Neural cell (in vitro differentiated cells): Measurements from ENCODE around the gene RCL1. TPM values are rescaled to one million over a fixed set of nuclear protein-coding genes. Genes with fewer than 3 reads are reported as not detected.

Source experiments
- H2AFZ ChIP-seq: fragments of 200-600, 300-800 bp; sonication (generic), shearing (Covaris generic); 2 replicates; pipeline ENCODE4 v1.6.0; 2014; ENCODE audit warnings: low read depth, mild to moderate bottlenecking, antibody characterized with exemption, low read length, moderate library complexity
- H3F3A ChIP-seq: fragments of 200-600 bp; shearing (Covaris generic); 2 replicates; pipeline ENCODE4 v1.6.1; 2016; ENCODE audit warnings: mild to moderate bottlenecking, moderate library complexity, mixed read lengths, antibody characterized with exemption, low read length; ENCODE audit not compliant: insufficient read depth, poor library complexity, severe bottlenecking
- H3K27ac ChIP-seq: fragments of 200-600, 300-800 bp; sonication (generic), shearing (Covaris generic); 2 replicates; pipeline ENCODE4 v1.5.1; 2014; ENCODE audit warnings: mild to moderate bottlenecking, low read length, moderate library complexity
- H3K27me3 ChIP-seq: fragments of 300-800, 200-600 bp; sonication (generic), shearing (Covaris generic); 2 replicates; pipeline ENCODE4 v1.6.0; 2014; ENCODE audit warnings: mild to moderate bottlenecking, low read depth, low read length, moderate library complexity; ENCODE audit not compliant: insufficient read depth
- H3K36me3 ChIP-seq: fragments of 300-800, 200-600 bp; sonication (generic), shearing (Covaris generic); 2 replicates; pipeline ENCODE4 v1.5.1; 2014; ENCODE audit warnings: mild to moderate bottlenecking, antibody characterized with exemption, low read length, moderate library complexity; ENCODE audit not compliant: insufficient read depth
- H3K4me2 ChIP-seq: fragments of 300-800, 200-600 bp; sonication (generic), shearing (Covaris generic); 2 replicates; pipeline ENCODE4 v1.6.0; 2014; ENCODE audit warnings: mild to moderate bottlenecking, low read length
- H3K4me3 ChIP-seq: fragments of 300-800, 200-600 bp; sonication (generic), shearing (Covaris generic); 2 replicates; pipeline ENCODE4 v1.5.1; 2014; ENCODE audit warnings: mild to moderate bottlenecking, low read length, moderate library complexity
- H3K79me2 ChIP-seq: fragments of 200-600 bp; shearing (Covaris generic); replicated peaks from 2 replicates; pipeline ENCODE4 v1.6.0; 2014; ENCODE audit warnings: mild to moderate bottlenecking, low read length, moderate library complexity; ENCODE audit not compliant: insufficient read depth
- H3K9ac ChIP-seq: fragments of 300-800, 200-600 bp; sonication (generic), shearing (Covaris generic); 2 replicates; pipeline ENCODE4 v1.6.1; 2016; ENCODE audit warnings: mild to moderate bottlenecking, low read length, mixed read lengths
- H3K9me2 ChIP-seq: fragments of 200-600 bp; shearing (Covaris generic); 2 replicates; pipeline ENCODE4 v1.6.1; 2016; ENCODE audit warnings: mild to moderate bottlenecking, low read length, mixed read lengths; ENCODE audit not compliant: insufficient read depth
- H3K9me3 ChIP-seq: fragments of 200-600, 300-800 bp; sonication (generic), shearing (Covaris generic); 2 replicates; pipeline ENCODE4 v1.6.1; 2016; ENCODE audit warnings: mild to moderate bottlenecking, mixed run types, low read length, moderate library complexity, mixed read lengths
- H4K20me1 ChIP-seq: fragments of 200-600 bp; shearing (Covaris generic); 2 replicates; pipeline ENCODE4 v1.6.1; 2016; ENCODE audit warnings: mild to moderate bottlenecking, mixed run types; ENCODE audit not compliant: insufficient read depth
- CTCF ChIP-seq: fragments of 450-650 bp; IDR thresholded peaks from 2 replicates; pipeline ENCODE4 v1.5.1; 2014; ENCODE audit warnings: antibody characterized with exemption, mild to moderate bottlenecking, moderate library complexity; ENCODE audit not compliant: poor library complexity, severe bottlenecking
- EP300 ChIP-seq: fragments of 450-650 bp; conservative IDR thresholded peaks from 2 replicates; pipeline ENCODE4 v1.6.1; 2014; ENCODE audit warnings: antibody characterized with exemption, mild to moderate bottlenecking, moderate library complexity; ENCODE audit not compliant: poor library complexity, severe bottlenecking
- EZH2 ChIP-seq: fragments of 200-600, 300-800 bp; shearing (Covaris generic), sonication (generic); IDR thresholded peaks from 2 replicates; pipeline ENCODE4 v1.6.1; 2014; ENCODE audit warnings: antibody characterized with exemption, low read length, borderline replicate concordance, mild to moderate bottlenecking; ENCODE audit not compliant: insufficient read depth, poor library complexity, severe bottlenecking
- MXI1 ChIP-seq: fragments of 450-650 bp; conservative IDR thresholded peaks from 2 replicates; pipeline ENCODE4 v1.6.1; 2014; ENCODE audit warnings: antibody characterized with exemption, mild to moderate bottlenecking; ENCODE audit not compliant: poor library complexity, severe bottlenecking
- POLR2AphosphoS5 ChIP-seq: IDR thresholded peaks from 2 replicates; pipeline ENCODE4 v1.6.1; 2012
- RAD21 ChIP-seq: fragments of 450-650 bp; conservative IDR thresholded peaks from 2 replicates; pipeline ENCODE4 v1.6.1; 2014; ENCODE audit warnings: antibody characterized with exemption, mild to moderate bottlenecking, moderate library complexity
- REST ChIP-seq: IDR thresholded peaks from 2 replicates; pipeline ENCODE4 v1.6.1; 2012; ENCODE audit warnings: borderline replicate concordance
- SMC3 ChIP-seq: fragments of 450-650 bp; conservative IDR thresholded peaks from 2 replicates; pipeline ENCODE4 v1.6.1; 2014; ENCODE audit warnings: antibody characterized with exemption, mild to moderate bottlenecking, moderate library complexity; ENCODE audit not compliant: poor library complexity
- TAF1 ChIP-seq: IDR thresholded peaks from 2 replicates; pipeline ENCODE4 v1.6.1; 2012; ENCODE audit warnings: low read depth
- polyA plus RNA-seq: library from polyadenylated mRNA; depleted of rRNA; stranded (reverse); fragments of >200 nt; gene quantifications from 2 replicates; pipeline ENCODE4 v1.2.3, GENCODE V29; 2014

RCL1 gene
- polyA plus RNA-seq, 1 donor from 2014 or later, result 4.2 TPM

GRCh38 chr9:4821133-4821532 is 28.4 kb downstream of the RCL1 start:
- Histone ChIP-seq H3K4me2 (no peak overlapping the region), H3K9me3 (no peaks in the 10 kb centered on the region), H3K36me3 (no peaks in the 10 kb centered on the region), H3K27ac (no peak overlapping the region), H3K9ac (no peak overlapping the region), H3K4me3 (no peak overlapping the region), H3K27me3 (no peaks in the 10 kb centered on the region), H4K20me1 (no peaks in the 10 kb centered on the region), H2AFZ (no peak overlapping the region), H3K9me2 (no peaks in the 10 kb centered on the region), H3F3A (no peaks in the 10 kb centered on the region), H3K79me2 (no peaks in the 10 kb centered on the region)
- TF ChIP-seq SMC3 (no peak), POLR2AphosphoS5 (no peak), TAF1 (no peak), RAD21 (no peak), MXI1 (no peak), REST (no peak), CTCF (no peak), EZH2 (no peak), EP300 (no peak)

GRCh38 chr9:4822057-4822456 is 29.3 kb downstream of the RCL1 start:
- Histone ChIP-seq H3K4me3 (no peak overlapping the region), H3K79me2 (no peaks in the 10 kb centered on the region)

More at GRCh38 chr9:4822057-4822456, 29.3 kb downstream of the RCL1 start:
- Histone ChIP-seq H3K4me2 (no peak overlapping the region), H3K9ac (no peak overlapping the region), H3K36me3 (no peaks in the 10 kb centered on the region), H2AFZ (no peak overlapping the region), H3K27me3 (no peaks in the 10 kb centered on the region), H3K27ac (no peak overlapping the region), H4K20me1 (no peaks in the 10 kb centered on the region), H3K9me2 (no peaks in the 10 kb centered on the region), H3K9me3 (no peaks in the 10 kb centered on the region), H3F3A (no peaks in the 10 kb centered on the region)
- no peak for TF ChIP-seq MXI1
- no peak for TF ChIP-seq RAD21
- no peak for TF ChIP-seq SMC3
- TF ChIP-seq EZH2, result no peak
- no peak for TF ChIP-seq EP300
- no peak for TF ChIP-seq CTCF
- no peak for TF ChIP-seq TAF1
- no peak for TF ChIP-seq REST
- no peak for TF ChIP-seq POLR2AphosphoS5
